Pericardium fibroblast (primary cell): ENCODE results near the gene ZNF138. TPM values are rescaled to one million over a fixed set of nuclear protein-coding genes. Genes with fewer than 3 reads are reported as not detected.

ENCODE experiments used
- total RNA-seq: library from RNA; depleted of rRNA; stranded (reverse); fragments of >200 nt; gene quantifications from 2 replicates; pipeline ENCODE4 v1.2.3, GENCODE V29; 2015

Gene ZNF138
- 1.6 and 3.2 TPM in 2 replicates for total RNA-seq

DNA sequence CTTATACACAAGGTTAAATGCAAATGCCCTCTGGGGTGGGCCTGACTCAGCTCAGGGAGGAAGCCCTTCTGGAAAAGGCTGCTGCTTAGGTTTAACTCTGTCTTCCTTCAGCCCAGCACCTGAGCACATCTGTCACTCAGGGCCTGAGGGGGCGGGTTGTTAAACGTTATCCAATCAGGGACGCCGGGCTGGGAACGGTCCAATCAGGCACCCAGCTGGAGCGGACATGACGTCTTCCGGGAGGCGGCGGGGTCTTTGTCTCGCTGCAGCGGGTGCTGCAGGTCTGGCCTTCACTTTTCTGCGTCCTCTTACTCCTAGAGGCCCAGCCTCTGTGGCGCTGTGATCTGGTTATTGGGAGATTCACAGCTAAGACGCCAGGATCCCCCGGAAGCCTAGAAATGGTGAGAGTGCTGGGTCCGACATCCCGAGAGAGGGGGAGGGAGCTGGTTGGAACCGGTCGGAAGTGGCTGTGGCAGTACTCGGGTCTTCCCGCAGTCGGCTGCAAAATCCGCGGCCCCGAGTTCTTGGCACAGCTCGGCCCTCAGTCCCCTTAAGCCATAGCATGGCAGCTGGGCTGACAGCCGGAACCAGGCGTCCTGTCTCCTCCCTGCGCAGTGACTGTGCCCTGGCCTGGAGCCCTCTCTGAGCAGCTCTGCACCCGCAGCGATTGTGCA lies at the start of gene ZNF138:
ZNF138 (plus strand) TSS at position 258 of the 674 bp plus-strand sequence; CDS start at position 399, 141 bp downstream.

Other genes starting within 250 kb of the ZNF138 start
- 8.8 and 11.7 TPM in 2 replicates for gene ZNF680, start 231.4 kb upstream of the ZNF138 start, total RNA-seq
- 2.0 and 2.2 TPM in 2 replicates for gene ZNF107, start 128.3 kb upstream of the ZNF138 start, total RNA-seq
- gene ZNF273, start 108.8 kb downstream of the ZNF138 start, total RNA-seq: 1.4 and 2.1 TPM in 2 replicates
- gene ZNF117, start 196.6 kb downstream of the ZNF138 start, total RNA-seq: 3.0 and 4.8 TPM in 2 replicates
- 5.4 and 8.4 TPM in 2 replicates for gene ERV3-1, start 212.3 kb downstream of the ZNF138 start, total RNA-seq